Suppressor macrophage treated with lipopolysaccharide for 4 hours (primary cell): Measurements from ENCODE around the gene TOP2A.

Source experiments
- DNase-seq: peaks from one replicate; pipeline ENCODE4 v3.0.0-alpha.2; 2020

TOP2A gene, protein sequence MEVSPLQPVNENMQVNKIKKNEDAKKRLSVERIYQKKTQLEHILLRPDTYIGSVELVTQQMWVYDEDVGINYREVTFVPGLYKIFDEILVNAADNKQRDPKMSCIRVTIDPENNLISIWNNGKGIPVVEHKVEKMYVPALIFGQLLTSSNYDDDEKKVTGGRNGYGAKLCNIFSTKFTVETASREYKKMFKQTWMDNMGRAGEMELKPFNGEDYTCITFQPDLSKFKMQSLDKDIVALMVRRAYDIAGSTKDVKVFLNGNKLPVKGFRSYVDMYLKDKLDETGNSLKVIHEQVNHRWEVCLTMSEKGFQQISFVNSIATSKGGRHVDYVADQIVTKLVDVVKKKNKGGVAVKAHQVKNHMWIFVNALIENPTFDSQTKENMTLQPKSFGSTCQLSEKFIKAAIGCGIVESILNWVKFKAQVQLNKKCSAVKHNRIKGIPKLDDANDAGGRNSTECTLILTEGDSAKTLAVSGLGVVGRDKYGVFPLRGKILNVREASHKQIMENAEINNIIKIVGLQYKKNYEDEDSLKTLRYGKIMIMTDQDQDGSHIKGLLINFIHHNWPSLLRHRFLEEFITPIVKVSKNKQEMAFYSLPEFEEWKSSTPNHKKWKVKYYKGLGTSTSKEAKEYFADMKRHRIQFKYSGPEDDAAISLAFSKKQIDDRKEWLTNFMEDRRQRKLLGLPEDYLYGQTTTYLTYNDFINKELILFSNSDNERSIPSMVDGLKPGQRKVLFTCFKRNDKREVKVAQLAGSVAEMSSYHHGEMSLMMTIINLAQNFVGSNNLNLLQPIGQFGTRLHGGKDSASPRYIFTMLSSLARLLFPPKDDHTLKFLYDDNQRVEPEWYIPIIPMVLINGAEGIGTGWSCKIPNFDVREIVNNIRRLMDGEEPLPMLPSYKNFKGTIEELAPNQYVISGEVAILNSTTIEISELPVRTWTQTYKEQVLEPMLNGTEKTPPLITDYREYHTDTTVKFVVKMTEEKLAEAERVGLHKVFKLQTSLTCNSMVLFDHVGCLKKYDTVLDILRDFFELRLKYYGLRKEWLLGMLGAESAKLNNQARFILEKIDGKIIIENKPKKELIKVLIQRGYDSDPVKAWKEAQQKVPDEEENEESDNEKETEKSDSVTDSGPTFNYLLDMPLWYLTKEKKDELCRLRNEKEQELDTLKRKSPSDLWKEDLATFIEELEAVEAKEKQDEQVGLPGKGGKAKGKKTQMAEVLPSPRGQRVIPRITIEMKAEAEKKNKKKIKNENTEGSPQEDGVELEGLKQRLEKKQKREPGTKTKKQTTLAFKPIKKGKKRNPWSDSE (N-terminal part only)

DNA sequence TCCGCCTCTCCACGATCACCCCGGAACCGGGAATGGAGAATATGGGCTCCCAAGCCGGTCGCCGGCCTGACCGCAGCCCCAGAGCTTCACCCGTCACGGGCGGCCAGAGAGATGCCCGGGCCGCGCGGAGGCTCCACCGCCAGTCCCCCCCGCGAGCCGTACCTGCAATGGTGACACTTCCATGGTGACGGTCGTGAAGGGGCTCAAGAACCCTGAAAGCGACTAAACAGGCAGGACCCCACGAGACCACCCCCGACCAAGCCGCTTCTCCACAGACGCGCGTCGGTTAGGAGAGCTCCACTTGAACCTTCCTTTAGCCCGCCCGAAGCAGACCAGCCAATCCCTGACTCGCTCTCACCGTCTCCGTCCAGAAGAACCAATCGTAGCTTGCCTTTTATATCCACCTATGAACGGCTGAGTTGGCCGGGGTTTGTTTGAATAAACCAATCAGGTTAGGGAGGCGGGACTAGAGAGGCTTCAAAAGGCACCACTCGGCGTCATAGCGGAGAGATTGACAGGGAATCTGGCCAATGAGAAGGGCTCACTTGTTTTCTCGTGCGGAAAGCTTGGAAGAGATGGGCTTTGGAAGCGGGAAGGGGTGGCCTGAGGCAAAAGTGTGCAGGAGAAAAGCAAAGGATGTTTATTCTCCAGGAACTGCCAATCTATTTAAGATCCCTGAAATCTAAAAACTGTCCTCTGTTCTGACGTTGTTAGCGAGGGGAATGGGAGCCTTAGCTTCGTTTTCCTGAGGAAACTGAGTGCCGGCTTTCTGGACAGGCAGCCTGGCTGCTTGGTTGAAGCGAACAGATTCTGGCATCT is at the start of gene TOP2A:
Gene TOP2A, minus strand, starts transcription at position 288 of the 819 bp plus-strand sequence. Its CDS starts 105 bp downstream, at position 183.
- DNase-seq = peak; percentile 100

DNA sequence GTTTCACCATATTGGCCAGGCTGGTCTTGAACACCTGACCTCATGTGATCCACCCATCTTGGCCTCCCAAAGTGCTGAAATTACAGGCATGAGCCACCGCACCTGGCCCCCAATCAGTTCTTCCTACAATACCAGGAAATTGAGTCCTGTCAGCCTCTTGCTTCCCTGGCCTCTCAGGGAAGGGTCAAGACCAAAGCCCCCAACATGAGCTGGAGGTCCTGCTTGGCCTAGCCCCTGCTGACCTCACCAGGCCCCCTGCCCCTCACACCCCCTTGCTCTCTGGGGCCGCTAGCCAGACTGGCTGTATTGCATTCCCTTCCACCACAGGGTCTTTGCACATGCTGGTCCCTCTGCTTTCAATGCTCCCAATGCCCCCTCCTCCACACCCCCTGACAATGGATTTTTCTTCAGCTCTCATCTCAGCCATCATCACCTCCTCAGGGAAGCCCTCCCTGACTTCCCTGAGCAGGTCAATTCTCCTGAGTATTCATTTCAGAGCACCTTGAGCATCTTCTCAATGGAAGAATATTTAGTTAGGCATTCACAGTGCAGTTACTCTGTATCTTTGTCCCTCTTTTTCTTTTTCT is 49.7 kb upstream of the TOP2A start:
- DNase-seq = no peak

DNA sequence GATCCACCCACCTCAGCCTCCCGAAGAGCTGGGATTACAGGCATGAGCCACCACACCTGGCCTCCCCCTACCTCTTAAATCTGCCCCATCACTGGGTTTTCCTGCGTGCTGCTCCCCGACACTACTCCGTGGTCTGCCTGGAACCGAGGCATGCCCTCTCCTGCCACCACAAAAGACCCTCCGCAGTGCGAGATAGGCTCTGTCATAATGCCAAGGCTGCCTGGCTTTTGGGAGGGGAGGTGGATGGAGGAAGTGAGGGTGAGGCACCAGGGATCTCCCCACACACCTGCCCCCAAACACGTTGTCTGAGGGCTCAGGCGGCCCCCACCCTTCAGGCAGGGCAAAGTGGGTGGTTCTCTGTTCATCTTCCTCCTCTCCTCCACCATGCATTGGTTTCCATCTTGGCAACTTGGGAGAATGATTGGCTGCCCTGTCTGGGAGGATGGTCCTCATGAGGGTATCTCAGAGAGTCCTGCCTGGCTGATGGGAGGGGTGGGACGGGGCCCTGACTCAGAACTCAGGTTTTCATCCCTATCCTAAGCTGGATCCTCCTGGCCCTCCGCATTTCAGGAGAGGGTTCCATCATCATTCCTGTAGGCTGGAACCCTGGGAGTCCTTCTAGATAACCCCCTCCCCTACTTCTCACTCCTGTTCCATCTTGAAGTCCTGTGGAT is 48.7 kb upstream of the TOP2A start:
- no peak for DNase-seq

DNA sequence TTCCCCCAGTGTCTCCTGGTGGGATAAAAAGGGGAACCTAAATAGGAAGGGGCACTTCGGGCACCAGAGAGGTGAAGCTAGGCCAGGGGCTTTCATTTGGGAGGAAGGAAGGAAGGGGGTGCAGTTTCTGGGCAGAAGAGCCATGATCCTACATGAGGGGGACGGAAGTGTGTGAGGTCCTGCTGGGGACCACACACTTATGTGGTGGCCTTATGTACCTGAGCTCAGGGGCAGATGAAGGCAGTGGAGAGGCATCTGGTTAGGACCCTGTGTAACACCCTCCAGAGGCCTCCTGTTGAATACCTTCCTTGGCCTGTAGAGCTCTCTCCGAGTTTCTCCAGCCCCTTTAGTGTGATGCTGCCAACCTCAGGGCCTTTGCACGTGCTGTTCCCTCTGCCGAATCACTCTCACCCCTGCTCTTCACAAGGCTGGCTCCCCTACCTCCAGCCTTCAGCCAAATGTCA is 46.7 kb upstream of the TOP2A start:
- no peak for DNase-seq

DNA sequence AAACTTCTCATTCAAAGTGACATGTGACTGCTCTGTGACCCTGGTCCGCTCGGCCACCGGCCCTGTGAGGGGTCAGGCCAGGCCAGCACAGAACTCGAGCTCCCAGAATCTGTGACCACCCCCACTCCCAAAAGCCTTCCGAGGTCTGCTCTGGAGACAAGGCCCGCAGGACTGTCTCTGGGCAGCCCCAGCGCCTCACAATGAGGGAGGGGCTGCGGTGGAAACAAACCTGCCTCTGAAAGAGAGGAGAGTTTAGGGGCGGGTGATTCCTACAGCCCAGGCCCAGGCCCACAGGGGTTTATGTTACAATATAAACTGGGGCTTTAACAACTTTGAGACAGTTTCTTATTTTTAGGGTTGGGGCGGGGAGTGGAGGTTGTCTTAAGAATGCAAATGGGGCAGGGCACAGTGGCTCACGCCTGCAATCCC is 45.4 kb upstream of the TOP2A start:
- no peak for DNase-seq

DNA sequence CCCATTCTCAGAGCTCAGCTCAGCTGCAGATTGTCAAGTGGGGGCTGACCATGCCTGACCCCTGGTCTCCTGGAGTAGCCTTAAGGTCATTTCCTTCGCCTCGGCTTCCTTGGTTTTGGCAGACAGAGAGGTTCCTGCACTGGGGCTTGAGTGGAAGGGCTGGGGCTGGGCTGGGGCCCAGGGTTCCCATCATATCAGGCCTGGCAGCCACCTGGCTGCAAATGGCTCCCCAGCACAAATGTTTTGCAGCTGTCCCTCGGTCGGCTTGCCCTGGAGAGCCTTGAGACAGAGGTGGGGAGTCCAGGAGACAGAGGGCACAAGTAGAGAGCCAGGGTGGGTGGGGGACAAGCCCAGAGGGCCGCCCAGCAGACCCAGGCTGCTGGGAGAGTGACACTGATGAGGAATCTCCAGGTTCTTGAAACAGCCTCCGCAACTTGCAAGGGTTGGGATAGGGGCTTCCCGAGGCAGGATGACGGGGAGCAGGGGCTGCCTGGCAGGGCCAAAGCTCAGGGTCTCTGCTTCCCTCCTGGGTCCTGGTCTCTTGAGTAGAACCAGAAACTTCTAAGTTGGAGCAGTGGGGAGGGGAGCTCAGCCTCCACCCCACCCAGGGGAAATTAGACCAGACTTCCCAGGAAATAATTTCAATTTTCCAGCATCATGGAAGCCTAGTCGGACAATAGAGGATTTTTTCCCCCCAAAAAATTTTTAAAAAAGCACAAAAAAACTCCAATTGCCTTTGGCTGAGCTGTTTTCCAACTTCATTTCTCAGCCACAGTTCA is 44.8 kb upstream of the TOP2A start:
- DNase-seq = no peak

DNA sequence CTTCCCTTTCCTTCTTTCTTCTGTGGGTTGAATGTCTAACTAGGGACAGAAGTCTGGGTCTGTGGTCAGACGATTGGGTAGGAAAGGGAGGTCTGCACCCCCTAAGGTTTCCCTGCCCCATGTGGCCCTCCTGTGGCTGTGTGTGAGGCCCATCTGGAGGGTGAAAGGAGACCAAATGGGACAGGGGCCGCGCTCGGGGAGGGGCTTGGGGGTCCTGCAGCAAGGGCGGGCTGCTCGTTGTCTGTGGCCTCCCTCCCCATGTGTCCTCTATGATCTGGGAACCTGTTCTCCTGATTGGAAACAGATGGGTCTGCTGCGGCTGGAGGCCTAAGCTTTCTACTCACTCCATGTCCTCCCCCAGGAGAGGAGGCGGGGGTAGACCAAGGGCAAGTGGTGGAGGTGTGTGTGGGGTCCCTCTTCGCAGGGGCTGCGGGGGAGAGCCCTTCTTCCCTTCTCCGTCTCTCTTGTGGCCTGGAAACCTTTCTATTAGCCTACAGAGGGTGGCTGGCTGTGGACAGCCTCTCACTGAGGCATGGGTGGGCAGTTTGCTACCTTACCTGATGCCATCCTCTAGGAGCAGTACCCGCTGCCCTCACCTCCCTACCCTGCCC is 44.1 kb upstream of the TOP2A start:
- DNase-seq = no peak

DNA sequence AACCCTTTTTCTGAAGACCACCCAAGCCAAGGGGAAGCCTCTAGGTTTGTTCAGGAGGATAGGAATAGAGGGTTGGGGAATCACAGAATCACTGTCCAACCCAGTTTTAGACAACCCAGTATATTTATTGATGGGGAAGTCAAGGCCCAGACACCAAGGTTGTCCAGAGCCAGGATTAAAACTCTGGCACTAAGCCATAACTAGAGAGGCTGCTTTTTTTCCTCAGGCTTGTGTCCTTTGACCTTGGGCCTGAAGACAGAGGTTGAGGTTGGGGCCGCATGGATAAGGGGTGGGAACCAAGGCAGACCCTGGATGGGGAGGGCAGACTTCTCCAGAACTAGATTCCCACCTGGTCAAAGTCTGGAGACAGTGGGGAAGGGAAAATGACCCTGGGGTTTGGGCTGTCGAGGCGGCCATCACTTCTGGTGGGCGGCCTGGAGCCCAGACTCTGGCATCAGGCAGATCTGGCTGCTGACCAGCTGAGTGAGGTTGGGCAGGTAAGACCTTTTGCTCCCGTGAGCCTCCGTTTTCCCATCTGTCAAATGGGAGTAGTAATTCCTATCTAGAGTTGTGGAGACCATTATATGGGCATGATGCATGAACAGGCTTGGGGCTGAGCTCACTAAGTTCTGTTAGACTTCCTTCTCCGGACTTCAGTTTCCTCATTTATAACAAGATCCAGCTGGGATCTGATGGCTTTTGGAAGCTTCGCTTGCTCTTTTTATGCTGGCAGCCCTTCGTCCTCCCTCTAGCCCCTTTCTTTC is 43.5 kb upstream of the TOP2A start:
- DNase-seq = no peak

DNA sequence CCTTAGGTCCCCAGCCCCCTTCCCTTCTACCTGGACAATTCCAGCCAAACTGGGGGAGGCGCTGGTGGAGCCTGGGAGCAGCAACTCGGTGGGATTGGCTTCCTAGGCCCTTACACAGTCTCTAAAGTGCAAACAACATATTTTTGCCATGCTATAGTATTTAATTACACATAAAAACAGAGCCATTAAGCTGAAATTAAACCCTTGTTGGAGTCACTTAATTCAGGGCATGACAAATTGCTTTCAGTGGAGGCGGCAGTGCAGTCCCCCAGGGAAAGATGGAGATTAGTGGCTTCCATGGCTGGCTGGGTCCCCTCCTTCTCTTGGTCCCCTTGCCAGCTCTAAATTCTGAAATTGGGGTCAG is 42.9 kb upstream of the TOP2A start:
- DNase-seq = no peak

DNA sequence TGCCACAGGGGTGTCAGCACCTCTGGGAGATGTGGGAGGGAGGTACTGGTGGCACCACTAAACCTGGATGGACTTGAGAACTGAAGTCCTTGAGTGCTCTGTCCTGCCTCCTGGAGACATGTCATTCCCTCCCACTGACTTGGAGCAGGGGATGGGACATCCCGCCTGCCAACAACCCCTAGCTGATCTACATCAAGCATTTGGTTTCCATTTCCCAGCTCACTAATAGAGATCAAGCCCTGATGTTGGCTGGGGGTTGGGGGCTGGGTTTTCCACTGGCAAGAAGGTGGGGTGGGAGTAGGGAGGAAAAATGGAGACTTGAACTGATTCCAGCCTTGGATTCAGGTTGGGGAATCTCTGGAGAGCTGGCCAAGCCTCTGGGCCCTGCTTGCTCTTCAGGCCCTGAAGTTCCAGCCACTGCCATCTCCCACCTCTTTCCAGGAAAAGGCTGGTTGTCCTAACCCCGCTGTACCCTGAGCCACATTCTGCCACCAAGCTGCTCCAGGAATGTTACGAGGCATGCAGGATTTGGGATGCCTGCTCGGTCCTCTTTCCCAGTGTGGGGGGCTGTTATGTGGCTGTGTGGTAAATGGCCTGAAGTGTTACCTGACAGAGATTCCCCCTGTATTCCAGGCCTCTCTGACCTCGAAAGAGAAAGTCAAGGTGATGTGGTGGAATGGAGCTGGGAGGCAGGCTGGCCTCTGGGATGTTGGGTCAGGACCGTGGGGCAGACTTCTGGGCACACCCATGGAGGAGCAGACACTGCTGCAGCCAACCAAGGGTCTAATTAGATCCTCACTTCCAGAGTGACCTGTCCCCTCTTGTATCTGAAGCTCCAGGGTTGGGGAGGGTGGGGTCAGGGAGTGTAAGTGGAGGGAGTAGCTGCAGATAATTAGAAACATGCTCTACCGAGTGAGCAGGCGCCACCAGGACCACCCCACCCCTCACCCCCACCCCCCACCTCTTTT is 42.2 kb upstream of the TOP2A start:
- DNase-seq = no peak

DNA sequence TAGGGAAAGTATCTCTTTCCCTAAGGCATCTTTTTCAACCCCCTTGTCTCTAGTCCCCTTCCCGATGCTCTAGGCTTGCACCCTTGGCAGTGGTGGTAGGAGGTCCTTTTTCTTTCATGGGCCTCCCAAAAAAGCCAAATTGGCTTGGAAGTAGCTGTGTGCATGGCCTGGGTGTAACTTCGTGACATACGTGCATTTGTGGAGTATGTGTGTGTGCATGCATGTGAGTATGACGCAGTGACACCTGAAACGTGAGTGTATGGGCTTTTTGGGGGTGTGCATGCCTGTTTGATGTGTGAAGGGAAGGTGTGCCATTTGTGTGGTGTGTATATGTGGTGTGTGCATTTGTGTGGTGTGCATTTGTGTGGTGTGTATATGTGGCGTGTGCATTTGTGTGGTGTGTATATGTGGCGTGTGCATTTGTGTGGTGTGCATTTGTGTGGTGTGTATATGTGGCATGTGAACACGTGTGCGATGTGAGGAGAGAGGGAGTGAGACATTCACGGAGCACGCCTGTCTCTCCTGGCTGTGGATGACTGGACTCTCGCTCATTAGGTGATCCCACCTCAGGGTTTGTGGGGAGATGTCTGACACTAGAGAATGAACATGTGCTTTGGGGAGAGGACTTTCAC is 41.3 kb upstream of the TOP2A start:
- DNase-seq = no peak

DNA sequence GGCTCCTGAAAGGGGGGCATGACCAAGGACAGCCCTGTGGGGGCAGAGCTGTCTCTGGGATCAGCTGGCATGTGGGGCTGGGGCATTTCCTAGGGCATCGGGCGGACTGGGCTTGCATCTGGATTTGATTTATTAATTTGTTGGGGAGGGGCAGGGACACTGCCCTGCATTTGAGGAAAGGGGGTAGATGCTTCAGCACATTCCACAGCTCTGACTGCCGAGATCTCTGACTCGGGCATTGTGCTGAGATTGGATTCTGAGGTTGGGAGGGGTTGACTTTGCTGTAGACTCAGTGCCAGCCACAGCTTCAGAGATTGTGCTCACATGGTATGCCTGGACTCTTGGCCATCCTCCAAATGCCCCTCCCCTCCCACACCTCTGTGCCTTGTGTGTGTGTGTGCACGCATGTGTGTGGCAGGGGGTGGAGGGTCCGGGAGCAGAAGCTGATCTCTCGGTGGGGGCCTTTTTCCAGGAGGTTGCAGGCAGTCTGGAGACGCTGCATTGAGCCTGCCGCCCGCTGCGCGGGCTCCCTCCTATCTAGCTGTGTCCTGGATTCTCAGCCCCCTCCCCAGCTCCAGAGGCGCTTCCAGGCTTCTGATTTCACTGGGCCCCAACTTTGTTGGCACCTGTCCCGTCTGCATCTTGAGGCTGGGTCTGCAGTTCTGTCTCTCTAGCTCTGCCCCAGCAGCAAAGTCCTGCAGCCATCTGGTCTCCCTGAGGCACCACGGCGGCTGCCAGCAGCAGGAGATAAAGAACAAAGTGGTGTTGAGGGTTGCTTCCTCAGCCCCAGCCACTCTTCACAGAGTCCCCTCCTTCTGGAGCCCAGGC is 40.5 kb upstream of the TOP2A start:
- DNase-seq = no peak

DNA sequence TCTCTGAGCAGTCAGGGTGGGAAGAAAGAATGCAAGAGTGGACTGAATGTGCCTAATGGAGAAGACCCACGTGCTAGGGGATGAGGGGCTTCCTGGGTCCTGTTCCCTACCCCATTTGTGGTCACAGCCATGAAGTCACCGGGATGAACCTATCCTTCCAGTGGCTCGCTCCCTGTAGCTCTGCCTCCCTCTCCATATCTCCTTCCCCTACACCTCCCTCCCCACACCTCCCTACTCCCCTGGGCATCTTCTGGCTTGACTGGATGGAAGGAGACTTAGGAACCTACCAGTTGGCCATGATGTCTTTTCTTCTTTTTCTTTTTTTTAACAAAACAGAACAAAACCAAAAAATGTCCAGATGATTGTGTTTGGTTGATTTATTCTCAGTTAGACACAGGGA is 39.7 kb upstream of the TOP2A start:
- DNase-seq = no peak

DNA sequence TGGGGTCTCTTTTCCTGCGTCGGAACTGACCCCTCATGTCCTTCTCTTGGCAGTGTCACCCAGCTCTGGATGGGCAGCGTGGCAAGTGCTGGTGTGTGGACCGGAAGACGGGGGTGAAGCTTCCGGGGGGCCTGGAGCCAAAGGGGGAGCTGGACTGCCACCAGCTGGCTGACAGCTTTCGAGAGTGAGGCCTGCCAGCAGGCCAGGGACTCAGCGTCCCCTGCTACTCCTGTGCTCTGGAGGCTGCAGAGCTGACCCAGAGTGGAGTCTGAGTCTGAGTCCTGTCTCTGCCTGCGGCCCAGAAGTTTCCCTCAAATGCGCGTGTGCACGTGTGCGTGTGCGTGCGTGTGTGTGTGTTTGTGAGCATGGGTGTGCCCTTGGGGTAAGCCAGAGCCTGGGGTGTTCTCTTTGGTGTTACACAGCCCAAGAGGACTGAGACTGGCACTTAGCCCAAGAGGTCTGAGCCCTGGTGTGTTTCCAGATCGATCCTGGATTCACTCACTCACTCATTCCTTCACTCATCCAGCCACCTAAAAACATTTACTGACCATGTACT is 38.8 kb upstream of the TOP2A start:
- DNase-seq = no peak

DNA sequence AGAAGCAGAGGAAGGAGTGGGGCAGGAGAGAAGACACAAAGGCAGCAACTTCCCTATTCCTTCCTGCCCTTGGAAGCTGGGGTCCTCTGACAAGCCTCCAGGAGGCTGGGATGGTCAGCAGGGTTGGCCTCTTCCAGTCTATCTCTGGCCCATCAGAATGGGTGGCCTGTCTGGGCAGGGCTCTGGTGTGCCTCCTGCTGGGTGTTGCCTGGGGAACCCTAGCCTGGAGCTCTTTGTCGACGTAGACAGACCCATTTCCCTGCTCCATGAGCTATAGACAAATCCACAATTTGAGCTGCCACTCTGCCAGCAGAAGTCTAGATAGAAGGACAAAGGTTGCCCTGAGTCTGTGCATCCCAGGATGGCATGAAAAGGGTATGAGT is 36.9 kb upstream of the TOP2A start:
- no peak for DNase-seq
